Stimulated activated CD8-positive, alpha-beta memory T cell treated with anti-CD3 and anti-CD28 coated beads, Interleukin-2, amount 100 ng/mL, for 1 hour (primary cell): ENCODE results near the gene PCMT1.
"Not testable (repeated sequence)": the region's sequence is repeated elsewhere in the genome, so short reads cannot be mapped to it uniquely, and the experiment has no call there.

Experiments
- DNase-seq, 2 donors: peaks; one replicate each; pipeline ENCODE4 v3.0.0-alpha.2; 2020; ENCODE audit warnings: low read depth in 2 of 2

The PCMT1 gene

GRCh38 chr6:149750136-149750609 lies 632 bp downstream of the PCMT1 start:
- peak; percentile 3 to 12 for DNase-seq

DNA sequence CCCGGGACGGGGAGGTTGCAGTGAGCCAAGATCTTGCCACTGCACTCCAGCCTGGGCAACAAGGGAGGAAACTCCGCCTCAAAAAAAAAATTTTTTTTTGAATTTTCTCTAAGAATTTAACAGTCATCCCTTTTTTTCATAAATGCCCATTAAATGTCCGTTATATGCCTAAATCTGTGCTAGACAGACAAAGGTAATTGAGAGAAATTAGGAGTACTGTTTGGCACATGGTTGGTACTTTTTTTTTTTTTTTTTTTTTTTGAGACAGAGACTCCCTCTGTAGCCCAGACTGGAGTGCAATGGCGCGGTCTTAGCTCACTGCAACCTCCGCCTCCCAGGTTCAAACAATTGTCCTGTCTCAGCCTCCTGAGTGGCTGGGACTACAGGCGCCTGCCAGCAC lies 1.7 kb downstream of the PCMT1 start:
- no peak for DNase-seq

- not testable (repeated sequence) for DNase-seq
These were observed 2.4 kb downstream of the PCMT1 start for GRCh38 chr6:149751920-149752319.

DNA sequence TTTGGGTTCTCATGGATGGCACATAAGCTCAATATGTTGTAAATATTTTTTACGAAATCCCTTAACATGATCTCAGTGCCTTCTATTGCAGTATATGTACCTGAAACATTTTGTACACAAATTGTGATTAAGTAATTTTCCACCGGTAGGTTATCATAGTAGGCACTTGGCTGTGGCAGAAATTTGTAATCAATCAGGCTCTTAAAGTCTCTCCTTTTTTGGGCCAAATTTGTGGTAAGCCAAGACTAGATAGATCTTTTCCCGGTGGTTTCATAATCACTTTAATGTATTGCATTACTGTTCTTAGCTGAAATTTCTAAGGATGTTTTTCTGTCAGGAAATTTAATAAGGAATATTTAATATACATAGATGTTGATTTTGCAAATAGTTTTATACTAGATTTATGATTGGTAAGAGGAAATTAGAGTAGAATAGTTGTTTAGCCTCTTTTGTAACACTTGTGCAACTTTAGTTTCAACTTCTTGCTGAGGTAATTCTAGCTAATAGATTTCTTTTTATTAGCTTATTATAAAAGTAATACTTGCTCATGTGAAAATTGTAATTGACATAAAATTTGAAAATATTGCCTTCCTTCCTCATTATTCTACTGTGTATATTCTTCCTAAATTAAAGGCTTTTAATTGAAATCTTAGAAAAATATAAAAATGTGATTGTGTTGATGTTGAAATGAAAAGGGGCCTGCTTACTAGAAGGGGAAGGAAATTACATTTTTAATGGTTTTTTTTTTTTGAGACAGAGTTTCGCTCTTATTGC lies 3.2 kb downstream of the PCMT1 start:
- DNase-seq: no peak

DNA sequence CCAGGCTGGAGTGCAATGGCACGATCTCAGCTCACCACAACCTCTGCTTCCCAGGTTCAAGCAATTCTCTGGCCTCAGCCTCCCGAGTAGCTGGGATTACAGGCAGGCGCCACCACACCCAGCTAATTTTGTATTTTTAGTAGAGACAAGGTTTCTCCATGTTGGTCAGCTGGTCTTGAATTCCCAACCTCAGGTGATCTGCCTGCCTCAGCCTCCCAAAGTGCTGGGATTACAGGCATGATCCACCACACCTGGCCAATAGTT lies 3.8 kb downstream of the PCMT1 start:
- DNase-seq: not testable (repeated sequence)

GRCh38 chr6:149754548-149754947 lies 5.0 kb downstream of the PCMT1 start:
- DNase-seq: no peak

DNA sequence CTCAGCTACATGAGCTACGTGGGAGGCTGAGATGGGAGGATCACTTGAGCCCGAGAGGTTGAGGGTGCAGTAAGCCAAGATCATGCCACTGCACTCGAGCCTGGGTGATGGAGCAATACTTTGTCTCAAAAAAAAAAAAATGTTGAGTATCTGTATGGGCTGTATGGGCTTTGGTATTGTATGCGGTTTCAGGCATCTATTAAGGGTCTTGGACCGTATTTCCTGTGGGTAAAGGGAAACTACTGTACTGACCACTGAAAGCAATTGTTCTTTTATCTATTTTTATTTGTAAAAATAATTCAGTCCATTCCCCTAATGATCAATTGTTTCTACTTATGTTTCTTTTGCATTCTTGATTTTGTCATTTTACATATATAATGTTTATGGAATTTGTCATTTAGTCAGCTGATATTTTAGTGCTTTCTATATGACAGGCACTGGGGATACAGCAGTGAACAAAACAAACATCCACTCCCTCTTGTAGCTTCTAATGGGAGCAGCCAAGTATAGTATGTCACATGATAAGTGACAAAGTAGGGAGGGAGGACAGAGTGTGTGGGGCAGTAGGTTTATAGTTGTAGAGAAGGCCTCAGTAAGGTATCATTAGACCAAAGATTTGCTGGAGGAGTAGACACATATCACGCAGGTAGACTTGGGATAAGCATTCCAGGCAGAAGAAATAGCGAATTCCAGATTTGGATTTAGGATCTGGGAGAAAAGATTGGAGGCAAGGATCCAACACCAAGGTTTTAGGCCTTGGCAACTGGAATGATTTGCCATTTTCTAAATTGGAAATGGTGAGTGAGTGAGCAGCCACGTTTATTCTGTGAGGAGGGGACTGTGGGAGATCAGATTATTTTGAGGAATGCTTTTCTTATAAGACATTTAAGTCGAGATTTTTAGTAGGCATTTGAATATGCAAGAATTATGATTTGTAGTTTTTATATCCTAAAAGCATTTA lies 6.0 kb downstream of the PCMT1 start:
- DNase-seq: no peak

- no peak for DNase-seq
These were observed 6.7 kb downstream of the PCMT1 start for GRCh38 chr6:149756261-149756636.

- no peak for DNase-seq
These were observed 11.9 kb downstream of the PCMT1 start for GRCh38 chr6:149761438-149761837.

GRCh38 chr6:149763866-149764265 lies 14.3 kb downstream of the PCMT1 start:
- no peak for DNase-seq

GRCh38 chr6:149766156-149766769 lies 16.7 kb downstream of the PCMT1 start:
- no peak for DNase-seq

- no peak for DNase-seq
These were observed 20.1 kb downstream of the PCMT1 start for GRCh38 chr6:149769676-149770075.

- DNase-seq: no peak
These were observed 21.6 kb downstream of the PCMT1 start for GRCh38 chr6:149771185-149771584.

GRCh38 chr6:149771925-149772324 lies 22.4 kb downstream of the PCMT1 start:
- DNase-seq: no peak

GRCh38 chr6:149777624-149778023 lies 28.1 kb downstream of the PCMT1 start:
- no peak for DNase-seq

DNA sequence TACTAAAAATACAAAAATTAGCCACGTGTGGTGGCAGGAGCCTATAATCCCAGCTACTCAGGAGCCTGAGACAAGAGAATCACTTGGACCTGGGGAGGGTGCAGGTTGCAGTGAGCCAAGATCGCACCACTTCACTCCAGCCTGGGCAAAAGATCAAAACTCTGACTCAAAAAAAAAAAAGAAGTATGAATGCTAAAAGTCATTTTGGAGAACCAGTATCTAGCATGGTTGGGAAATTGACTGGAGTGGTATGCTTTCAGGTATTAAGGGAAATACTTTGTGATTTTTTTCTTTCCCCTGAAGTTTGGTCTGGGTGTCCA lies 30.1 kb downstream of the PCMT1 start:
- DNase-seq: no peak

- no peak for DNase-seq
These were observed 32.2 kb downstream of the PCMT1 start for GRCh38 chr6:149781715-149782114.

DNA sequence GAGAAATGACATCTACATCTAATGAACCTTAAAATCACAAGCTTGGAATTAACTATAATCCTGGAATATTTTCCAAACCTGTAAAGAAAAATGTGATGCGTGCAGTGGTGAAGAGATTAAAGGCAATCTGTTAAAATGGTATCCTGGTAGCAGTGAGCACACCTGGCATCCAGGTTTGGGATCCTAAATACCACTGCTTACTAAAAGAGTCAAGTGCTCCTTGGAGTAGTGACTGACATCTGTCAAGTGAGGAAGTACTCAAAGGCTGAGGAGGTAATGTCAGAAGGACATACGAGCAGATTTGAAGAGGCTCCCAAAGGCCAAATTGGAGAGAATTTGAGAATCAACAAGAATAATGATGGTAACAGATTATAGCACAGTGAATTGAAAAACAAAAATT lies 32.8 kb downstream of the PCMT1 start:
- DNase-seq: no peak

GRCh38 chr6:149783551-149783950 lies 34.0 kb downstream of the PCMT1 start:
- DNase-seq: no peak

GRCh38 chr6:149806127-149806526 lies 56.6 kb downstream of the PCMT1 start:
- no peak for DNase-seq

DNA sequence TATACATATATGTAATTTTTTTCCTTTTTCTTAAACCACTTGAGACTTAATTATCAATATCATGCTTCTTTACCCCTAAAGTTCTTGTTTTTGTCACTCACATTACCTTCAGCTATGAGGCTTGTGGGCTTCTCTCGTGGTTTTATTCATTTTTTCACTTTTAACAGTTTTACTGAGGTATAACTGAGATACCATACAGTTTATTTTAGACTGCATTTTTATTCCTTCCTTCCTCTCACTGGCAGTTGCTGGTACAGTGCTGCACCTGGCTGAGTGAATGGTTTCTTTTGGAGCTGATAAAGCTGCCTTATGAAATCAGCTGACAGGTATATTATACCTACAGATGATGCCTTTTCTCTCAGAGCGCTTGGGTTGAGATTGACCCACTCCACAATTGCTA lies 60.3 kb downstream of the PCMT1 start:
- DNase-seq: no peak

DNA sequence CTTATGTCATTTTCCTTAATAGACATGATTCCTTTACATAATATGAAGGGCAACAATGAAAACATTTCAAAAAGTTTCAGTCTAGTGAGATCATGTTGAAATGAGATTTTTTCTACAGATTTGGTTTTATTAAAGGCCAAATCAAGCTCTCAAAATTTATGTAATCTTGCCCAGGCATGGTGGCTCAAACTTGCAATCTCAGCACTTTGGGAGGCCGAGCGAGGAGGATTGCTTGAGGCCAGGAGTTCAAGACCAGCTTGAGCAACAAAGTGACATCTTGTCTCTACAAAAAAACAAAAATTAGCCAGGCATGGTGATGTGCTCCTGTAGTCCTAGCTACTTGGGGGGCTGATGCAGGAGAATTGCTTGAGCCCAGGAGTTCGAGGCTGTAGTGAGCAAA lies 63.8 kb downstream of the PCMT1 start:
- no peak for DNase-seq

DNA sequence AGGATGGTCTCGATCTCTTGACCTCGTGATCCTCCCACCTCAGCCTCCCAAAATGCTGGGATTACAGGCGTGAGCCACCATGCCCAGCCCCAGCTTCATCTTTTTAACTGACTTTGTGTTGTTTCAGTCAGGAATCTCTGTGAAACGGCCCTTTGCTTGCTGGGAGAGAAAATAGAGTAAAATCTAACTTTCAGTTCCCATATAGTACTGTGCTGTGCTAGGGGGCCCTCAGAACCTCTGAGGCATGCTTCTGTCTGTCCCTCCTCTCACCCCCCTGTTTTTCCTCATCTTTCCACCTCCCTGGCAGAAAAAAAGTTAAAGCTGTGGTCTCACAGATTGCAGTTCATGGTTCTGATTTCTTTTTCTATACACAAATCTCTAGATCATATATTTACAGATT lies 66.2 kb downstream of the PCMT1 start:
- no peak for DNase-seq
